ENCODE results near the gene EEF1G.
A peak's percentile ranks its signal among the peaks of the same experiment; 100 is the strongest.

The EEF1G gene

GRCh38 chr11:62546929-62547625 lies 26.6 kb downstream of the EEF1G start:
- H3K9ac ChIP-seq (ENCODE audit: low read length) = peak overlapping the region; percentile 98
- H2BK120ac ChIP-seq (ENCODE audit: low read depth, low read length) = peak overlapping the region; percentile 65
- peak overlapping the region in 1 of 2 experiments; percentile 36 for H3K23ac ChIP-seq (ENCODE audit: low read length in 2 of 2)
- H2BK5ac ChIP-seq (ENCODE audit: low read depth, low read length, poor library complexity, severe bottlenecking) = peak overlapping the region; percentile 77
- no peak overlapping the region for H2AFZ ChIP-seq (ENCODE audit: low read depth, low read length)
- H3K27ac ChIP-seq (ENCODE audit: low read length, poor library complexity, severe bottlenecking) = peak overlapping the region; percentile 85
- H4K8ac ChIP-seq (ENCODE audit: low read length) = peak overlapping the region; percentile 1
- H3K4me1 ChIP-seq (ENCODE audit: control insufficient read depth, insufficient read depth, low read depth, low read length) = peaks cover 26% of the 10 kb centered on the region
- H2BK15ac ChIP-seq (ENCODE audit: low read depth, poor library complexity, severe bottlenecking) = peak overlapping the region; percentile 60
- WGBS = under 1% methylated on average over 29 of the region's 40 CpGs
- peak overlapping the region; percentile 87 to 98 for H3K4me3 ChIP-seq (ENCODE audit: insufficient read depth in 1 of 2, low read depth in 1 of 2, low read length in 2 of 2)
- no peak overlapping the region for H4K91ac ChIP-seq (ENCODE audit: low read length)
- no peaks in the 10 kb centered on the region for H3K9me3 ChIP-seq (ENCODE audit: control insufficient read depth, low read length)
- H3K18ac ChIP-seq (ENCODE audit: low read depth in 1 of 2, low read length in 2 of 2) = peak overlapping the region; percentile 82 to 85
- peak overlapping the region; percentile 37 to 91 for H3K4ac ChIP-seq (ENCODE audit: low read depth in 1 of 2, low read length in 2 of 2)
- H3K79me1 ChIP-seq (replicated peaks; ENCODE audit: low read length, poor library complexity, severe bottlenecking) = peaks cover 13% of the 10 kb centered on the region
- no peak overlapping the region for H2AK5ac ChIP-seq (ENCODE audit: low read length, severe bottlenecking)
- H2BK12ac ChIP-seq (ENCODE audit: low read length in 2 of 2) = peak overlapping the region in 1 of 2 experiments; percentile 87
- peak overlapping the region; percentile 71 for H3K4me2 ChIP-seq (ENCODE audit: low read length, poor library complexity, severe bottlenecking)
- peak; percentile 79 for DNase-seq
- H3K14ac ChIP-seq (ENCODE audit: low read length in 2 of 2) = peak overlapping the region in 1 of 2 experiments; percentile 76
- H3K27me3 ChIP-seq (ENCODE audit: control insufficient read depth in 1 of 2, insufficient read depth in 1 of 2, low read length in 2 of 2) = no peaks in the 10 kb centered on the region
- peaks cover 5 to 31% of the 10 kb centered on the region in 2 experiments for H3K36me3 ChIP-seq (ENCODE audit: control insufficient read depth in 1 of 2, insufficient read depth in 2 of 2, low read depth in 1 of 2, low read length in 2 of 2)

DNA sequence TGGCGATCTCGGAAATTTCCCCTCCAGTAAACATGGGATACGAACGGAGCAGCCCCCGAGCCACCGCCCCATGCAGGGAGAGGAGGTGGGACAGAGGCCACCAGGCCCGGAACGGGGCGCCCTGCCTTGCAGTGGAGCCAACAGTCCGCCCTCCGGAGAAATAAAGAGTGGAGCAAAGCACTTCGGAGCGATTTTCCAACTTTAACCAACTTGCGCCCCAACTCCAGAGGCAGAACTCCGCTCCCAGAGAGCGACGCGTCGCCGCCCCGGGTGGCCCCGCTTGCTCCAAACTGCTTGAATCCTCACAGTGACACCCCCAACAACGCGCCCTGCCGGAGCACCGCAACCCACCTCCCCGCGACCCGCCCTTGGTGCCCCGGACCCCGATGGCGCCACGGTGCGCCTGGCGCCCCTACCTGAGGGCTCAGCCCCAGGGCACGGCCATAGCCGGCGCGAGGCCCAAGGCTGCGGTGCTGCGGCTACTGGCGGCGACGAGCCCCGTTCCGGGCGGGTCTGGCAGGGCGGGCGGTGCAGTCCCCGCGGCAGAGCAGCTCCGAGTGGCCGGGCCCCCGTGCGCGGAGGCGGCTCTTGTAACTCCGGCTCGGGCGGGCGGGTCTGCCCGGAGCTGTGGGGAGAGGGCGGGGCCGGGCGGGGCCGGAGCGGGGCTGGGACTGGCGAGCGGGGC lies 27.3 kb downstream of the EEF1G start, which contains the start of gene AHNAK:
Gene AHNAK (minus strand): TSS at position 563 of the 685 bp plus-strand sequence. CDS start 10,708 bp downstream, outside the sequence.
- H3K79me1 ChIP-seq (replicated peaks; ENCODE audit: low read length, poor library complexity, severe bottlenecking) = peaks cover 13% of the 10 kb centered on the region
- peak within 1 kb of the TSS; percentile 93 to 99 for H3K18ac ChIP-seq (ENCODE audit: low read depth in 1 of 2, low read length in 2 of 2)
- H2AK5ac ChIP-seq (ENCODE audit: low read length, severe bottlenecking) = peak within 1 kb of the TSS; percentile 64
- H3K9me3 ChIP-seq (ENCODE audit: control insufficient read depth, low read length) = no peaks in the 10 kb centered on the region
- peak within 1 kb of the TSS; percentile 21 to 92 for H3K14ac ChIP-seq (ENCODE audit: low read length in 2 of 2)
- peak within 1 kb of the TSS; percentile 79 to 89 for H2BK12ac ChIP-seq (ENCODE audit: low read length in 2 of 2)
- peaks cover 11 to 35% of the 10 kb centered on the region in 2 experiments for H3K36me3 ChIP-seq (ENCODE audit: control insufficient read depth in 1 of 2, insufficient read depth in 2 of 2, low read depth in 1 of 2, low read length in 2 of 2)
- H3K4me2 ChIP-seq (ENCODE audit: low read length, poor library complexity, severe bottlenecking) = peak within 1 kb of the TSS; percentile 71
- H2BK120ac ChIP-seq (ENCODE audit: low read depth, low read length) = peak within 1 kb of the TSS; percentile 86
- no peaks in the 10 kb centered on the region for H3K27me3 ChIP-seq (ENCODE audit: control insufficient read depth in 1 of 2, insufficient read depth in 1 of 2, low read length in 2 of 2)
- H3K27ac ChIP-seq (ENCODE audit: low read length, poor library complexity, severe bottlenecking) = peak within 1 kb of the TSS; percentile 96
- H3K23ac ChIP-seq (ENCODE audit: low read length in 2 of 2) = peak within 1 kb of the TSS; percentile 82 to 99
- peak within 1 kb of the TSS; percentile 78 for H2BK5ac ChIP-seq (ENCODE audit: low read depth, low read length, poor library complexity, severe bottlenecking)
- H3K4ac ChIP-seq (ENCODE audit: low read depth in 1 of 2, low read length in 2 of 2) = peak within 1 kb of the TSS; percentile 91 to 93
- peak within 1 kb of the TSS; percentile 96 to 98 for H3K4me3 ChIP-seq (ENCODE audit: insufficient read depth in 1 of 2, low read depth in 1 of 2, low read length in 2 of 2)
- H4K8ac ChIP-seq (ENCODE audit: low read length) = peak within 1 kb of the TSS; percentile 88
- no peak within 1 kb of the TSS for H2AFZ ChIP-seq (ENCODE audit: low read depth, low read length)
- H3K9ac ChIP-seq (ENCODE audit: low read length) = peak within 1 kb of the TSS; percentile 98
- peak within 1 kb of the TSS; percentile 92 for H2BK15ac ChIP-seq (ENCODE audit: low read depth, poor library complexity, severe bottlenecking)
- WGBS = under 1% methylated on average over 53 of the region's 69 CpGs
- DNase-seq = peak; percentile 75
- peaks cover 26% of the 10 kb centered on the region for H3K4me1 ChIP-seq (ENCODE audit: control insufficient read depth, insufficient read depth, low read depth, low read length)
- H4K91ac ChIP-seq (ENCODE audit: low read length) = peak within 1 kb of the TSS; percentile 95

DNA sequence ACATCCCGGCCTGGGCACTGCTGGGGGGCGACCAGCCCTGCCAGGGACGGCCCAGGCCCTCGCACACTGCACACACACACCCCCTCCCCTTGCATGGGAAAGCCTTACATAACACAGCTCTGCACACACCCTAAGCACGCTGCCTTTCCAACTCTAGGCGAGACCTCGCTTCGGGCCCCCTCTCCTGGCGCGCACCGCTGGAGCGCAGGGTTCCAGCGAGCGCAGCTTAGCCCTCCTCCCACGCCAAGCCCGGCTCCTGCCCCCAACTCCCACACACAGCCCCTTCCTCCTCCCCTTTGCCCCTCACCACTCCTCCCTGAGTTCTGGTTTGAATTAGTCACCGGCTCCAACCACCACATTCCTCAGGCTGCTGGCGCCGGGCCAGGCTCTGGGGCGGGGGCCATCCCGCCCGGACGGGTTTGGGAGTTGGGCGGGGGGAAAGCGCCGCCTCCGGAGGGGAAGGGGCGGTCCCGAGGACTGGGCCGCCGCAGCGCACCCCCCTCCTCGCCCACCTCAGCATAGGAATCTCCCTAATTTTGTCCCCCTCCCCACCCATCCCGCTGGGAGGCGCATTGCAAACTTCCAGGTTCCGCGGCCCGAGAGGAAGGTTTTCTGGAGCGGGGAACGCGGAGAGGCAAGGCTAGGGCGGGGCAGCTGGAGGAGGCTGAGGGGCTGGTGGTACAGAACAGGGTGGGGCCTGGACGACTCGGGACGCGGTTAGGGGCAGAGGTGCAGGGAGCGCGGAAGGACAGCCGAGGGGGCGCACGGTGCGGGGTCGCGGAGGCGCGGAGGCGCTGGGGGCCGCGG lies 28.1 kb downstream of the EEF1G start:
- WGBS = under 1% methylated on average over 51 of the region's 59 CpGs
- Histone ChIP-seq H3K4me1 (ENCODE audit: control insufficient read depth, insufficient read depth, low read depth, low read length) (peaks cover 33% of the 10 kb centered on the region), H2AFZ (ENCODE audit: low read depth, low read length) (no peak overlapping the region), H3K27me3 (ENCODE audit: control insufficient read depth in 1 of 2, insufficient read depth in 1 of 2, low read length in 2 of 2) (no peaks in the 10 kb centered on the region), H3K79me1 (replicated peaks; ENCODE audit: low read length, poor library complexity, severe bottlenecking) (peaks cover 9% of the 10 kb centered on the region), H3K4me2 (ENCODE audit: low read length, poor library complexity, severe bottlenecking) (peak overlapping the region; percentile 64), H3K4me3 (ENCODE audit: insufficient read depth in 1 of 2, low read depth in 1 of 2, low read length in 2 of 2) (peak overlapping the region; percentile 96 to 98), H3K27ac (ENCODE audit: low read length, poor library complexity, severe bottlenecking) (peak overlapping the region; percentile 96), H2BK120ac (ENCODE audit: low read depth, low read length) (peak overlapping the region; percentile 86), H3K18ac (ENCODE audit: low read depth in 1 of 2, low read length in 2 of 2) (peak overlapping the region; percentile 94 to 99), H3K4ac (ENCODE audit: low read depth in 1 of 2, low read length in 2 of 2) (peak overlapping the region; percentile 91 to 93), H2BK15ac (ENCODE audit: low read depth, poor library complexity, severe bottlenecking) (peak overlapping the region; percentile 92), H3K23ac (ENCODE audit: low read length in 2 of 2) (peak overlapping the region in 1 of 2 experiments; percentile 99), H2AK5ac (ENCODE audit: low read length, severe bottlenecking) (peak overlapping the region; percentile 14), H3K9me3 (ENCODE audit: control insufficient read depth, low read length) (no peaks in the 10 kb centered on the region), H3K9ac (ENCODE audit: low read length) (peak overlapping the region; percentile 98), H4K91ac (ENCODE audit: low read length) (peak overlapping the region; percentile 95), H3K14ac (ENCODE audit: low read length in 2 of 2) (peak overlapping the region in 1 of 2 experiments; percentile 98), H2BK12ac (ENCODE audit: low read length in 2 of 2) (peak overlapping the region in 1 of 2 experiments; percentile 84), H4K8ac (ENCODE audit: low read length) (peak overlapping the region; percentile 66), H2BK5ac (ENCODE audit: low read depth, low read length, poor library complexity, severe bottlenecking) (peak overlapping the region; percentile 78), H3K36me3 (ENCODE audit: control insufficient read depth in 1 of 2, insufficient read depth in 2 of 2, low read depth in 1 of 2, low read length in 2 of 2) (peaks cover 11 to 39% of the 10 kb centered on the region in 2 experiments)
- peak; percentile 91 for DNase-seq

Data from mesenchymal stem cell (in vitro differentiated cells and primary cell).